GM12891 (cell line): ENCODE data around the gene KANSL1.

Experiments used
- PAX5 ChIP-seq: IDR thresholded peaks from 2 replicates; pipeline ENCODE4 v1.6.1; 2011; ENCODE audit warnings: low read length, moderate library complexity, mild to moderate bottlenecking; ENCODE audit not compliant: insufficient read depth, severe bottlenecking
- POLR2A ChIP-seq: IDR thresholded peaks from 2 replicates; pipeline ENCODE4 v1.6.1; 2011; ENCODE audit warnings: low read depth, low read length, control low read depth
- POLR2AphosphoS5 ChIP-seq: IDR thresholded peaks from 2 replicates; pipeline ENCODE4 v1.6.1; 2011; ENCODE audit warnings: low read depth, low read length, control low read depth
- POU2F2 ChIP-seq: IDR thresholded peaks from 2 replicates; pipeline ENCODE4 v1.6.1; 2011; ENCODE audit warnings: low read depth, mild to moderate bottlenecking, control low read depth, low read length, moderate library complexity
- SPI1 ChIP-seq: IDR thresholded peaks from 2 replicates; pipeline ENCODE4 v1.6.1; 2011; ENCODE audit warnings: low read depth, low read length, control low read depth
- TAF1 ChIP-seq: IDR thresholded peaks from 2 replicates; pipeline ENCODE4 v1.6.1; 2011; ENCODE audit warnings: low read depth, low read length, control low read depth

- TF ChIP-seq POLR2AphosphoS5 = no peak
- TF ChIP-seq POLR2A = no peak
- no peak for TF ChIP-seq TAF1
- no peak for TF ChIP-seq SPI1
- no peak for TF ChIP-seq PAX5
- no peak for TF ChIP-seq POU2F2
Observed at GRCh38 chr17:46092991-46093390, 100.2 kb downstream of the KANSL1 start.
